DMS53 treated with DMSO at 0.1 percent for 48 hours (cell line): ENCODE measurements around the gene CAV3.

Experiments
- DNase-seq: peaks from one replicate; lab custom pipeline; 2025; ENCODE audit not compliant: unreplicated experiment; lab: John Stamatoyannopoulos, UW

CAV3 gene

DNA sequence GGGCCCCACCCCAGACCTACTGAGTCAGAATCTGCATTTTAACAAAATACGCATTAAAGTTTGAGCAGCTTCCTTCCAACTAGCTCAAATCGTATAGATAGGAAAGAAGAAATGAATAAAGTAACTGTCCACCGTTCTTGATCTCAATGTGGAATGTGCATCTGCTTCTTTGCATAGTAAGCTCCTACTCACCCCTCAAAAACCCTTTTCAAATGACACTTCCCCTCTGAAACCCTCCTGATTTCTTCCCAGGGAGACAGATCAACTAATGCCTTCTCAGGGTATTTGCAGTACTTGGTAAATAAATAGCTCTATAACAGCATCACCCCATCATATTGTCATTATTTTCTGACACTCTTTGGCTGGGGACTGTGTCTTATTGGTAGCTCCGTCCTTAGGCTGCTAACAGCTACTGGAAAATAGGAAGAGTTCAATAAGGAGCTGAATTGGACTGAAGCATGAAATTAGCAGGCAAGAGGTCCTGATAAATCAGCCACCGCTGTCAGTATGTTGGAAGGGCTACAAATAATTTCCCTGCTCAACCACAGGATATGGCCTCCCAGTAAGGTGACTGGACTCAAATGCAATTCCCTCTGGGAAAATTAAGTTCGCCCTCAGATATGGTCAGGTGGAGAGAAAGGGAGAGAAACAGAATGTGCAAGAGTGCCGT, 25.6 kb downstream of the CAV3 start:
- no peak for DNase-seq

- no peak for DNase-seq
These were observed 26.5 kb downstream of the CAV3 start for GRCh38 chr3:8760091-8760490.

GRCh38 chr3:8760506-8760905, 26.9 kb downstream of the CAV3 start:
- DNase-seq = no peak

DNA sequence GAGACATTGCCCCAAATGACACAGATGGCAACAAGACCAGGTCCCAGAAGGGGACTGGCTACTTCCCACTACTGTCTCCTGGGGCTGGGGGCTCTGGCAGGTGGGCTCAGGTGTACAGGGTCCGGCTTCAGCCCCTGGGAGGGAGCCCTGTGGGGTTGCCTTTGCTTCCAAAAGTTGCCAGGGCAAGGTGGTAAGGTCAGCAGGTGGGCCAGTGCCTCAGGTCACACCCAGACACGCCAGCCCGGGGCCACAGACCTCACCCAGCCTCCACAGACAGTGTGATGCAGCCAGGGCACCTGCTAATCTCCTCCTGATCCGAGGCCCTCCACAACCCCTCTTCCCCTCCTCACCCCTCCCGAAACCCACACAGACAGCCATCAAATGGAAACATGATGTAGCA, 28.3 kb downstream of the CAV3 start:
- no peak for DNase-seq

GRCh38 chr3:8762607-8763377, 29.2 kb downstream of the CAV3 start:
- DNase-seq = no peak

GRCh38 chr3:8764528-8764927, 30.9 kb downstream of the CAV3 start:
- no peak for DNase-seq

DNA sequence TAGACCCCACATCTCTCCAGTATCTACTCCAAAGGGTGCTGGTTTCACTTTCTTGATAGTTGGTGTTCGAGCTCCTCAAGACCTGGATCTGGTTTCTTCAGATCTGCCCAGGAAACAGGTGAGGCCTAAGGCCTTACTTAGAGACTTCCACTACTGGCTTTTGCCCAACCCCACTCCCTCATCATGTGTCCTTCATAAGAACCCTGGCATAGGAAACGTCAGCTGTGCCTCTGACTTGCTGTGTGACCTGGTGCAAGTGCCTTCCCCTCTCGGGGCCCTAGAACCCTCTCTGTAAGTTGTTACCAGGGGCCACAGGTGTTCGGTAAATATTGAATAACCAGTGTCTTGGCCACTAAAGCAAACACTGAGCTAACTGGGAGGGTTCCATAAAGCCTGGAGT, 31.9 kb downstream of the CAV3 start:
- DNase-seq = no peak

- no peak for DNase-seq
These were observed 32.5 kb downstream of the CAV3 start for GRCh38 chr3:8766148-8766547.

- DNase-seq = no peak
These were observed 33.7 kb downstream of the CAV3 start for GRCh38 chr3:8767256-8767666.

DNA sequence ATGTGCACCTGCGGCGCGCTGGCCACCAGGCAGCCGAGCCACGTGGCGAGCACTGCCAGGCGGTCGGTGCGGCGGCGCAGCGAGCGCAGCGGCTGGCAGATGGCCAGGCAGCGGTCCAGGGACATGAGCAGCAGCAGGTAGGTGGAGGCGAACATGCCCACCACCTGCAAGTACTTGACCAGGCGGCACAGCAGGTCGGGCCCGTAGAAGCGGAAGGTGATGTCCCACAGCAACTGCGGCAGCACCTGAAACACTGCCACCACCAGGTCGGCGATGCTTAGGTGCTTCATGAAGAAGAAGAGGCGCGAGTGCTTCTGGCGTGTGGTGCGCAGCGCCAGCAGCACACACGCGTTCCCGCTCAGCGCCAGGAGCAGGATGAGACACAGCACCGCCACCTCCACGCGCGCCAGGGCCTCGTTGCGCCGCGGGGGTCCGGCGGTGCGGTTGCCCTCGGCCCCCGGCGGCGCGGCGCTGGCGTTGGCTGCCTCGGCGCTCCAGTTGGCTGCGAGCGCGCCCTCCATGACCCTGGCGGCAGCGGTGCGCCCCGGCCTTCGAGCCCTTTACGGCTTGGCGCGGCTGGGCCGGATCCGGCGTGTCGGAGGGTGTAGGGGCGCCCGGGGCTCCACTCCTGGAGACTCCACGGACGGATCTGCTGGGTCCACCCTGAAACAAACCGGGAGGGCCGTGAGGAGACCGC, 34.2 kb downstream of the CAV3 start:
- peak; percentile 50 for DNase-seq

DNA sequence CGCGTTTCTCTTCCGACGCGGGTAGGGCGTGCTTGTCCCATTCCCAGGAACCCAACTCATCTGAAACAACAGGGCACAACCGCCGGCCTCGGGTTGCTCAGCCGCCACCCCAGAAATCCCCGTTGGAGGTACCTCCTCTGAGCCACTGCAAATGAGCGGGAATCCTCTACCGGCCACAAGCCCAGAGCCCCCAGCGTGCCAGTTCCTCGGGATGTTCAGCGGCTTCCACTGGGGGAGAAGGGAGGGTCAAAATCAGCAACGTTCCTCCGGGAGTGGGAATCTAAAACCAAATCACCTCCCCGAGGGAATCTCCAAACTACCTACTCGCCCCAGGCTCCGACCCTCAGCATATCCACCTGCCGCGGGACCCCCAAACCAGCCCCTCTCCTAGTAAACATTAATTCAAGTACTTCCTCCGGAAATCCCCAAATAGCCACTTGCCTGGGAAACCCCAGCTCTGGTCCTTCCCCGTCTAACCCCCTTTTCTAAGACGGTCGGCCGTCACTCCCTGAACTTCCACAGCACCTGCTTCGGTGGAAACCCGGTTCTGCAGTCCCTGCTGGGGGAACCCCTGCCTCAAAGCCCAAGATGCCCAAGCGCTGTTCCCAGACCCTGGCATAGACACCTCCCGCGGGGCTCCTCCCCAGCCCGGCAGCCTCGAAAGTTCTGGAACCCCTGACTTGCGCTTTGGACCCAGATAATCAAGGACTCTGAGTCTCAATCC, 34.9 kb downstream of the CAV3 start:
- DNase-seq = no peak

GRCh38 chr3:8769088-8769822, 35.7 kb downstream of the CAV3 start, which contains the start of gene OXTR:
OXTR (minus strand) TSS chr3:8769613; CDS start chr3:8768187, 1,426 bp downstream.
- DNase-seq = no peak

DNA sequence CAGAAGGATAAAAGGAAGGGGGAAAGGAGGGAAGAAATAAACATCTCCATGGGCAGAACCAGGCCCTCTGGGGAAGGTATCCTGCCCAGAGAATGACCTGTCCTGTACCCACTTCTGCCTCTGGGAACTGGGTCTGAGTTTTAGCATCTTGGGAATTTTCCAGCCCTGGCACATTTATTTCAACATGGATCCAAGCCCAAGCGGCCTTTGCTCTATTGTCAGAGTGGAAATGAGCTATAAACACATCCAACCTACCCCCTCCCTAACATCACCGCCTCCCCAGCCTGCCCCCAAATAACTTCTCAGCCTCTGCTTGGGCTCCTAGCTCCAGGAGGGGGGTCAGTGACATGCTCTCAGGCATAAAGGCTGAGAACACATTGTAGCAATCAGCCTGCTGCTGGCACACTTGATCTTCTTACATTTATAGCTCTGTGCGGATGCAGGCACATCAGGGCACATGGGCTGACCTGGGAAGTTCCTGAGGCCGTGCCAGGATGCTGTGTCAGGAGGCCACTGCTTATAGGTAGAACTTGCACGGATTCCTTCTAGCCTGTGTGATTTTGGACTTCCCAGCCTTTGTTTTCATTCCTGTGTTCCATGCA, 40.4 kb downstream of the CAV3 start:
- no peak for DNase-seq

GRCh38 chr3:8775181-8775580, 41.6 kb downstream of the CAV3 start:
- DNase-seq = no peak

- no peak for DNase-seq
These were observed 42.0 kb downstream of the CAV3 start for GRCh38 chr3:8775602-8776001.

GRCh38 chr3:8776406-8776805, 42.8 kb downstream of the CAV3 start:
- no peak for DNase-seq

DNA sequence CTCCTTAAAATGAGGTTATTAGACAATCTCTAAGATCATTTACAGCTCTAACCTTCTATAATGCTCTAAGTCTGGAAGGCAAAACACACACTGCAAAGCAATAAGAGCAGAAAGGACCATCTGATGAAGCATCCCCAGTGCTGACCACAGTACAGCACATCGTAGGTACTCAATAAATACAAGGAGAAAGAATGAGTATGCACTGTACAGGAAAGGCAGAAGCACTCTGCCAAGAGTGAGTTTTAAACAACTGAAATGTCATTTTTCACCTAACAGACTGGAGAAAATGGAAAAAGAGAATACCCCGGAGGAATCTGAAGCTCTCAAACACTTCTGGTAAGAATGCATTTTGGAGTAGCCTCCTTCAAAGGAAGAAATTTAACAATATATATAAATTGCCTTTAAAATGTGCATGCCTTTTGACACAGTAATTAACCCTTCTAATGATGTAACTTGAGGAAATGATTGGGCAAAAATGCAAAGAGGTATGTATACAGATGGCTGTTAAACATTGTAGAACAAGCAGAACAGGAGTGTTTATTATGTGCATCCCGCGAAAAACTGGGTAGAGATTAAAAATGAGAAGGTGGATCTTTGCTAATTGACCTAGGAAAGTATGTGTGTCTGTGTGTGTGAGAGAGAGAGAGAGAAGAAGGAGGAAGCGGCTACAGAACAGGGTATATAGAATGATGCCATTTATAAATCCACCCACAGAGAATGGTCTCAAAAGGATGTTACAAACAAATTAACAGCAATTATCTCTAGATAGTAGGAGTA, 43.8 kb downstream of the CAV3 start:
- no peak for DNase-seq

DNA sequence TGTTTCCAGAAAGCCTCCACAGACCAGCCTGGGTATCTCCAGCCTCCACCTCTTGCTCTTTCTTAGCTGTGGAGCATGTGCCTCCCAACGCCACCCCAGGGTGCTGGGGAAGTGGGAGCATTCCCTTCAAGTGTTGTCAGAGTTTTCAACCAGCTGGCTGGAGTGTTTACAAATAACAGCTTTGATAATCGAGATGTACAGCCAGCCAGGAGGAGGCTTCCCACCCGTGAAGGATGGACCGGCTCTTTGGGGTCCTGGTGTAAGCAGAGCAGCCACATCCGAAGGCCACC, 44.3 kb downstream of the CAV3 start:
- no peak for DNase-seq

DNA sequence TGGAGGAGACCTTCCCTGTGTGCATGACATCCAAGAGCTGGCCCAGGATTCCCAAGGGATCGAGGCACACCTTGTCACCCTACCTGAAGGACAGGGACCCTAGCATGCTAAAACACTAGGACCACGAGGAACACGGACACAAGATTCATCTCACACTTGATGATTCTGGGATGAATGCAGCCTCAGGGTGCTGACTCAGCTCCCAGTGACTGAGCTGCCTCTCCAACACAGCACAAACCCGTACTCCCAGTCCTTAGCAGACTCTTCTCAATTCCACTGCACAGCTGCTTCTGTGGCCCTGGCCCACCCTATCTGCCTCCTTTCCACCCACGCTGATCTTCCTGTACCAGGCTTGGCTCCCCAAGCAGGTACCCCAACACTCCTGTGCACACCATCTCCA, 44.9 kb downstream of the CAV3 start:
- no peak for DNase-seq

GRCh38 chr3:8780279-8780678, 46.7 kb downstream of the CAV3 start:
- DNase-seq = no peak
